ENCODE data around the gene ASTN2.

The ASTN2 gene

DNA sequence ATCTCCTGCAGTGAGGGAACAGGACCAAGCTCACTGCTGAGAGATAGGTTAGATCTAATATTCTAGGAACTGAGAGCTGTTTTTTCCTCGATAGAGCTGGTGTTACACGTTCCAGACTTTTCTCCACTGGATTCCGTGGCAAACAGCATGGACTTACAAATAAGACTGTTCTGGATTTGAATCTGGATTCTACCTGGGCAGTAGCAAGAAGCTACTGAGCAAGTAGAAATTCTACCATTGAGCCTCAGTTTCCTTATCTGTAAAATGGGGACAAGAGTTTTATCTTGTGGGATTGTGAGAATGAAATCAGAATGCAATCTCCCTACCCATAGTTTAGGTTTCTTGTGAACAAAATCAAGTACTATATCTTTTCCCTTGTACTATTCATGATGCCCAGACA lies 966.4 kb downstream of the ASTN2 start:
- CTCF ChIA-PET: interaction anchor here (1.0 to 1.3 kb wide), 3 partner anchors 14 to 45 kb away, joined by 3 read pairs; no protein-coding TSS in a partner anchor
- POLR2A ChIA-PET: no interaction called here
- TF ChIP-seq, protein P1, sequence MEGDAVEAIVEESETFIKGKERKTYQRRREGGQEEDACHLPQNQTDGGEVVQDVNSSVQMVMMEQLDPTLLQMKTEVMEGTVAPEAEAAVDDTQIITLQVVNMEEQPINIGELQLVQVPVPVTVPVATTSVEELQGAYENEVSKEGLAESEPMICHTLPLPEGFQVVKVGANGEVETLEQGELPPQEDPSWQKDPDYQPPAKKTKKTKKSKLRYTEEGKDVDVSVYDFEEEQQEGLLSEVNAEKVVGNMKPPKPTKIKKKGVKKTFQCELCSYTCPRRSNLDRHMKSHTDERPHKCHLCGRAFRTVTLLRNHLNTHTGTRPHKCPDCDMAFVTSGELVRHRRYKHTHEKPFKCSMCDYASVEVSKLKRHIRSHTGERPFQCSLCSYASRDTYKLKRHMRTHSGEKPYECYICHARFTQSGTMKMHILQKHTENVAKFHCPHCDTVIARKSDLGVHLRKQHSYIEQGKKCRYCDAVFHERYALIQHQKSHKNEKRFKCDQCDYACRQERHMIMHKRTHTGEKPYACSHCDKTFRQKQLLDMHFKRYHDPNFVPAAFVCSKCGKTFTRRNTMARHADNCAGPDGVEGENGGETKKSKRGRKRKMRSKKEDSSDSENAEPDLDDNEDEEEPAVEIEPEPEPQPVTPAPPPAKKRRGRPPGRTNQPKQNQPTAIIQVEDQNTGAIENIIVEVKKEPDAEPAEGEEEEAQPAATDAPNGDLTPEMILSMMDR (IDR thresholded peaks at IDR 0.05; ENCODE audit: control extremely low read depth, extremely low read depth, low read depth, missing control alignments): no peak
- DNase-seq (ENCODE audit: extremely low spot score): no peak

DNA sequence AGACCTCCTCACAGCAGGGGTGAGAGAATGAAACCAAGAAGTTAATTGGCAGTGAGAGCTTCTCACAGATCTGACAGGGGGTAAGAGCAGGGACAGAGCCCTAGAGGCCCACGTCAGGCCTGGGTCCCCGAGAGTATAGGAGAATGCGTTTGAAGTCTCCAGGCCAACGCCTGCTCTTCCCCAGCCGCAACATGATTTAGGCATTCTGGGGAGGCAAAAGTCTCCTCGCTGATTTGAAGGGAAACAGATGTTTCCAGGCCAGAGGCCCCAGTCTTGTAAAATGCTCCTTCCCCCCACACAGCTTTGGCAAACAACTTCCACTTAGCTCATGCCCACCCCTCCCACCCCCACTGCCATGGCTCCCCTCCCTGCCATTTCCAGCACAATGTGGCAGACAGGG lies 966.9 kb downstream of the ASTN2 start:
- no peak for DNase-seq (ENCODE audit: extremely low spot score)
- ChIA-PET POLR2A (no interaction called here), CTCF (interaction anchor here (1.0 to 1.3 kb wide), 3 partner anchors 15 to 45 kb away, joined by 3 read pairs; no protein-coding TSS in a partner anchor)
- TF ChIP-seq, protein P1 (IDR thresholded peaks at IDR 0.05; ENCODE audit: control extremely low read depth, extremely low read depth, low read depth, missing control alignments): no peak

DNA sequence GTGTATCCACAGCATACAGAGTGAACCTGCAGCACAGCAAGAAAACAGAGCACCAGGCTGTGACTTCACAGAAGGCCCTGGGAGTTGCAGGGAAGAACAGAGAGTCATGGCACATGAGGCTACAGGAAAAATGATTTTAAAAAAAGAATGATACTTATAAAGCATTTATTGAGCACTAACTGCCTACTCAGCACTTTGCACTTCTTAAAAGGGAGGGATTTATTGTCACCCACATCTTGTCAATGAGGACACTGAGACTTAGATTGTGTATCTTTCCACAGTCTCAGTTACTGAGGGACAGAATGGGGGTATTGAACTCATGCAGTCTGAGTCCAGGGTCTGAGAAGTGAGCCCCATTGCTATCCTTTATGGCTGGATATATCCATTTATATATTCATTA lies 972.3 kb downstream of the ASTN2 start:
- POLR2A ChIA-PET: no interaction called here

DNA sequence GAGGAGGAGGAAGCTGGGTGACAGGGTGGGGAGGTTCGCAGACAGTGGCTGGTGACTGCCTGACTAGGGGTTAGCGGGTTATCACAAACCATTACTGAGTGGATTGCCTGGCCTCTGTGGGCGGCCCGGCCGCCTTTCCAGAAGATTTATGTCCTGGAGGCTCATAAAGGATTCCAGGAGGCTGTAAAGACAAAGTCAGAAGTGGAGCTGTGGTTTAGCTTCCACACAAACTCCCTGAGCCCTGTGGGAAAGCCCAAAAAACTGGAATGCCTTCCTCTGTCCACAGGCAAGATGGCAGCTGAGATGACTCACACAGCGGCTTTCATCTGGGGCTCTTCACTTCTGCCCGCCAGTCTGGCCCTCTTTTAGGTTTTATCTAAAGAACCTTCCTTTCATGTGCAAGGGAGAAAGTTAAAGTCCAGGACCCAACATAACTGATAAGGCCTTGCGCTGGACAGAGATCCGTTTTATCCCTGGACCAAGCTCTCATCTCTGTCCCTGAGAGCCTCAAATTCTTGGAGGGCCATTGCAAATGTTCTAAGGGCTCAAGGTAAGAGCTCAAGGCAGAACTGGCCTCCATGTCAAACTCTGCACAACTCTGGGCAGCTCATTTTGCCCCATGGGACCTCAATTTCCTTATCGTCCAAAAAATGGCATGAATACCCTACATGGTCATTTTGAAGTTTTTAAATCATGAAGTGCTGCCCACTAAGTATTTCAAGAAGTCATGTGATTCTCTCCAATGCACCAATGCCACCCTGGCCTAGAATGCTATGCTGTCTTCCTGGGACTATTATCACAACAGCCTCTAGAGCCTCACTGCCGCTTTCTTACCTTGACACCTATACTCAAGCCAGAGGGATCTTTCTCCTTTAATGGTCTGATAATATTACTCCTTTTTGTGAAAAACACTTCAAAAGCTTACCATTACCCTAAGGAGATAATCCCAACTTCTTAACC lies 977.2 kb downstream of the ASTN2 start:
- TF ChIP-seq, protein P1 (IDR thresholded peaks at IDR 0.05; ENCODE audit: control extremely low read depth, extremely low read depth, low read depth, missing control alignments): no peak
- no peak for DNase-seq (ENCODE audit: extremely low spot score)
- CTCF ChIA-PET: interaction anchor here (0.7 to 0.8 kb wide), 2 partner anchors 16 to 17 kb away, joined by 3 read pairs; no protein-coding TSS in a partner anchor
- POLR2A ChIA-PET: no interaction called here

More for the DNA sequence above, 972.3 kb downstream of the ASTN2 start:
- CTCF ChIA-PET: no interaction called here
- TF ChIP-seq, protein P1 (IDR thresholded peaks at IDR 0.05; ENCODE audit: control extremely low read depth, extremely low read depth, low read depth, missing control alignments): no peak
- no peak for DNase-seq (ENCODE audit: extremely low spot score)

DNA sequence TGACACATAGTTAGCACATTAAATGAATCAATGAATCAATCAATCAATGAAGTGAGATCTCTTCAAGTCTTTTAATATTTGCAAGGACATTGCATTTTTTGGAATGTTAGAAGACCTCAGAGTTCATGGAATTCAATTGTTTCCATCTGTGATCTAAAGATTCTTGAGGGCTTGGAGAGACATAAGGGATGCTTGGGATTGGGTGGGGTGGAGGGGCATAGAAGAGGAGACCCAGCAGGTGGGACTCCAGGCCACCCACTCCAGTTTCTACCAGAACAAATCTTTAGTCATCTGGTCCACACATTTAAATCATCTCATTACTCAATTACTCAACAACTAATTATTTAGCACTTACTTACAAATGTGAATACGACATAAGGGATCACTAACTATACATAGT lies 978.7 kb downstream of the ASTN2 start:
- TF ChIP-seq, protein P1 (IDR thresholded peaks at IDR 0.05; ENCODE audit: control extremely low read depth, extremely low read depth, low read depth, missing control alignments): no peak
- CTCF ChIA-PET: no interaction called here
- POLR2A ChIA-PET: no interaction called here
- no peak for DNase-seq (ENCODE audit: extremely low spot score)

DNA sequence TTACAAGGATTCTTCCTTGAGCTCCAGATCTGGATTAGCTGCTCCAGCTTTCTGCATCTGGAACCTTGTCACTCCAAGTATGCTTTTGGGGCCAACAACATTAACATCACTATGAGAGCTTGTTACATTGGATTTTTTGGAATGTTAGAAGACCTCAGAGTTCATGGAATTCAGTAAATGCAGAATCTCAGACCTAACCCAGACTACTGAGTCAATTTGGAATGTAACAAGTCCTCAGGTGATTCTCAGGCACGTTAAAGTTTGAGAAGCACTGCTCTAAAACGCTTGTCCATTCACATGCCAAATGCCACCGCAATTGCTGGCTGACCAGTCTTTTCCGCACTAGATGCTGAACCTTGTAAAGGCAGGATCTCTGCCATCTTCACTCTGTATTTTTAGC lies 979.2 kb downstream of the ASTN2 start:
- POLR2A ChIA-PET: no interaction called here
- TF ChIP-seq, protein P1 (IDR thresholded peaks at IDR 0.05; ENCODE audit: control extremely low read depth, extremely low read depth, low read depth, missing control alignments): no peak
- CTCF ChIA-PET: no interaction called here
- DNase-seq (ENCODE audit: extremely low spot score): no peak

Data from GM10248 (cell line).